PC-3 (cell line): ENCODE measurements around the gene XYLT2.

Experiments
- CTCF ChIP-seq: fragments of 300-600 bp; sonication (generic); conservative IDR thresholded peaks from 2 replicates; pipeline ENCODE4 v1.5.1; 2017; ENCODE audit warnings: antibody characterized with exemption, low read depth, mild to moderate bottlenecking, low read length
- EZH2 ChIP-seq: fragments of 300-600 bp; sonication (generic); IDR thresholded peaks from one replicate; pipeline ENCODE4 v1.6.1; 2017; ENCODE audit warnings: antibody characterized with exemption, mild to moderate bottlenecking, low read length; ENCODE audit not compliant: unreplicated experiment
- EZH2phosphoT487 ChIP-seq: fragments of 300-600 bp; sonication (generic); IDR thresholded peaks from 2 replicates; pipeline ENCODE4 v1.6.1; 2018; ENCODE audit warnings: mild to moderate bottlenecking, antibody characterized with exemption, low read length, borderline replicate concordance

GRCh38 chr17:50355701-50356341, 9.9 kb downstream of the XYLT2 start:
- TF ChIP-seq EZH2 (no peak), EZH2phosphoT487 (no peak), CTCF (no peak)
